ENCODE measurements around the gene GTF3C4. TPM values are rescaled to one million over a fixed set of nuclear protein-coding genes. Genes with fewer than 3 reads are reported as not detected.
A peak's percentile ranks its signal among the peaks of the same experiment; 100 is the strongest.

Gene GTF3C4
- total RNA-seq, 1 donor from 2014 or later: 26.8 TPM

DNA sequence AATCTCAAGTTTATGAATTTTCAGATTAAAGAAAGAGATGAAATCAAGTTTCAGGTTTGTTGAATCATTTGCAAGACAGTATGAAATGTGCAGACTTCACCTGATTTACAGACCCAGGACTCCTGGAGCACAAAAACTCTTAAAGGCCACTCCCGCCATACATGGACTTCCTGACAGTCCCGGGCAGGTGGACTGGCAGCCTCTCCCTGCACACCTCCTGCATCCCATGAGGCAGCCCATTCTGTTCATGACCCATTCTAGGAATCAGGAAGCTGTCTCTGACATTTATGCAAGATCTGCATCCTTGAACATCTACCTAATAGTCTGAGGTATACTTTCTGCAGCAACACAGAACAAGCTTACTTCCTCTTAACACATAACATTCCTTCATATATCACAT is 6.4 kb upstream of the GTF3C4 start:
- no peak for TF ChIP-seq CTCF (IDR thresholded peaks at IDR 0.05; ENCODE audit: unreplicated experiment)
- no peak overlapping the region for H3K4me3 Mint-ChIP-seq (ENCODE audit: low read depth)
- DNase-seq (ENCODE audit: low spot score, unreplicated experiment): no peak
- H3K27ac Mint-ChIP-seq: no peak overlapping the region
- peaks cover 10% of the 10 kb centered on the region for H3K36me3 Mint-ChIP-seq (ENCODE audit: insufficient read depth)
- peaks cover 5% of the 10 kb centered on the region for H3K4me1 Mint-ChIP-seq (ENCODE audit: low read depth)
- no peaks in the 10 kb centered on the region for H3K27me3 Mint-ChIP-seq
- no peaks in the 10 kb centered on the region for H3K9me3 Mint-ChIP-seq (ENCODE audit: low read depth)

- Mint-ChIP-seq H3K4me3 (ENCODE audit: low read depth) (peak overlapping the region; percentile 92), H3K4me1 (ENCODE audit: low read depth) (peaks cover 21% of the 10 kb centered on the region), H3K27ac (peak overlapping the region; percentile 93), H3K36me3 (ENCODE audit: insufficient read depth) (peaks cover 6% of the 10 kb centered on the region), H3K9me3 (ENCODE audit: low read depth) (no peaks in the 10 kb centered on the region), H3K27me3 (no peaks in the 10 kb centered on the region)
- no peak for TF ChIP-seq CTCF (IDR thresholded peaks at IDR 0.05; ENCODE audit: unreplicated experiment)
- no peak for DNase-seq (ENCODE audit: low spot score, unreplicated experiment)
Observed at GRCh38 chr9:132669319-132669697, 956 bp upstream of the GTF3C4 start.

- H3K4me1 Mint-ChIP-seq (ENCODE audit: low read depth): peaks cover 21% of the 10 kb centered on the region
- peak; percentile 21 for TF ChIP-seq CTCF (IDR thresholded peaks at IDR 0.05; ENCODE audit: unreplicated experiment)
- peak; percentile 81 for DNase-seq (ENCODE audit: low spot score, unreplicated experiment)
- peak within 1 kb of the TSS; percentile 98 for H3K27ac Mint-ChIP-seq
- no peaks in the 10 kb centered on the region for H3K9me3 Mint-ChIP-seq (ENCODE audit: low read depth)
- peak within 1 kb of the TSS; percentile 92 for H3K4me3 Mint-ChIP-seq (ENCODE audit: low read depth)
- no peaks in the 10 kb centered on the region for H3K27me3 Mint-ChIP-seq
- H3K36me3 Mint-ChIP-seq (ENCODE audit: insufficient read depth): peaks cover 6% of the 10 kb centered on the region
Observed at GRCh38 chr9:132669698-132670456, 387 bp upstream of the GTF3C4 start, which contains the start of gene DDX31. DDX31 (minus strand) TSS chr9:132669983; CDS start chr9:132669934, 49 bp downstream.

DNA sequence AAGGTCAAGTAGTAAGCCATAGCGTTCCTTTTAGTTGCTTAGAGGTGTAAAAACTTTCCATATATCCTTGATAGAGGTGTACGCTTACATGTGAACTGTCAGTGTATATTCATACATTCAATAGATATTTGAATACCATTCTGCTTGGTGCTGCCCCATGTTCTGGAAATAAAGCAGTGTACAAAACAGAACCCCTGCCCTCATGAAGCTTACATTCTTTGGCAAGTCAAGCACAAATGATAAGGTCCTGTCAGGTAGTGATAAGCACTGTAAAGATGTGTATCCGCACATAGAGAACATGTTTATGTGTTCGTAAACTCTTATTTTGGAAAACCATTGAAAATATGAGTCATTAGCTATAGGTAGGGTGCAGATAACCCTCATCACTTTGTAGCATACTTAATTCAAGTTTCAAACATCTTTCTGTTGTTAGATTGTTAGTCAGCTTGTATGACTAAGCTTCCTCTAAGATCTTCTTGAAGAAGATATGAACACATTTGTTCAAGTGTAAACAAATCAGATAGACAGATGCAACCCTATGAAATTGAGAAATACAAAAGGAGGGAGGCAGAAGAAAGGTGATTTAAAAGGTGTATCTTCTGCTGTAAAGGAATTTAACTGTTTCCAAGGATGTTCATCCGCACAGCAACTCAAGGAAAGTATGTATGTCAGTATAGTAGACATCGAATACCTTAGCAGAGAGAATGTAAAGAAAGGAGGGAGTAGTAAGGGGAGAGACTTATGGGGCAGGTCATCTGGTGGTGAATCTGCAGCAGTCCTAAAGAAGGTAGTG is 1.6 kb downstream of the GTF3C4 start:
- H3K4me1 Mint-ChIP-seq (ENCODE audit: low read depth): peaks cover 21% of the 10 kb centered on the region
- H3K27me3 Mint-ChIP-seq: no peaks in the 10 kb centered on the region
- H3K9me3 Mint-ChIP-seq (ENCODE audit: low read depth): no peaks in the 10 kb centered on the region
- H3K36me3 Mint-ChIP-seq (ENCODE audit: insufficient read depth): peaks cover 6% of the 10 kb centered on the region
- TF ChIP-seq CTCF (IDR thresholded peaks at IDR 0.05; ENCODE audit: unreplicated experiment): no peak
- H3K4me3 Mint-ChIP-seq (ENCODE audit: low read depth): peak overlapping the region; percentile 92
- peak overlapping the region; percentile 94 for H3K27ac Mint-ChIP-seq
- DNase-seq (ENCODE audit: low spot score, unreplicated experiment): no peak

GRCh38 chr9:132672413-132672690 is 2.1 kb downstream of the GTF3C4 start:
- no peaks in the 10 kb centered on the region for H3K9me3 Mint-ChIP-seq (ENCODE audit: low read depth)

More at GRCh38 chr9:132672413-132672690, 2.1 kb downstream of the GTF3C4 start:
- TF ChIP-seq CTCF (IDR thresholded peaks at IDR 0.05; ENCODE audit: unreplicated experiment): no peak
- DNase-seq (ENCODE audit: low spot score, unreplicated experiment): no peak
- Mint-ChIP-seq H3K4me3 (ENCODE audit: low read depth) (peak overlapping the region; percentile 92), H3K27me3 (no peaks in the 10 kb centered on the region), H3K36me3 (ENCODE audit: insufficient read depth) (peaks cover 6% of the 10 kb centered on the region), H3K27ac (peak overlapping the region; percentile 87), H3K4me1 (ENCODE audit: low read depth) (peaks cover 21% of the 10 kb centered on the region)

Data from progenitor cell of endocrine pancreas (in vitro differentiated cells).